ENCODE measurements around the gene DNAL4. TPM values are rescaled to one million over a fixed set of nuclear protein-coding genes. Genes with fewer than 3 reads are reported as not detected.

Gene DNAL4
- total RNA-seq, 1 donor from 2014 or later: 21.3 TPM

DNA sequence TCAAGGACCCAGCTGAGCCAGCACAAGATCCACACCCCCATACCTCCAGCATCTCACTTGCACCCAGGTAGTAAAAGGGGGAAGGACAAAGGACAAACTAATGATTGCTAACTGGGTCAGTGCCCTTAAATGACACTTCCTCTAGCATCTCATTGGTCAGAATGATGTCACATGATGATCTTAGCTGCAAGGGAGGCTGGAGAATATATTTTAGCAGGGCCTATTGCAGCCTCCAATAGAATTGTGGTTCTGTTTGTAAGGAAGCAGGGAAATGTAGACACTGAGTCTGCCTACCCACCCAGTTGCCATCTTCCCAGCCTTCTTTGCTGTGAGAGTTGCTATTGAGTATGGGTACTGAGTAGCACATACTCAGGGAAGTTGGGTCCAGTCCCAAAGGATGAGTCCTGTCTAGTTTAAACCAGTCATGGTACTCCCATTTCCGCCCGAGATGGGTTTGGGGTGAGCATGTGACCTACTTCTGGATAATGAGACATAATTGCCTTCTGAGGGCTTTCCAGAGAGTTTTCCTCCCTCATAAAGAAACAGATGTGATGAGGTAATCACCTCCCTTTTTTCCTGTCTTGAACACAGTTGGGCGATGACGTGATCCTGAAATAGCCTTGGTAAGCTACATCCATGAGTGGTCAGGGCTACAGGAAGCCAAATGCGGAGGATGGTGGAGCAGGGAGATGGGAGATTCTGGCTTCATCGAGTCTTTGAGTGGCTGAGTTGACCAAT, 5.5 kb upstream of the DNAL4 start:
- TF ChIP-seq, protein P1, sequence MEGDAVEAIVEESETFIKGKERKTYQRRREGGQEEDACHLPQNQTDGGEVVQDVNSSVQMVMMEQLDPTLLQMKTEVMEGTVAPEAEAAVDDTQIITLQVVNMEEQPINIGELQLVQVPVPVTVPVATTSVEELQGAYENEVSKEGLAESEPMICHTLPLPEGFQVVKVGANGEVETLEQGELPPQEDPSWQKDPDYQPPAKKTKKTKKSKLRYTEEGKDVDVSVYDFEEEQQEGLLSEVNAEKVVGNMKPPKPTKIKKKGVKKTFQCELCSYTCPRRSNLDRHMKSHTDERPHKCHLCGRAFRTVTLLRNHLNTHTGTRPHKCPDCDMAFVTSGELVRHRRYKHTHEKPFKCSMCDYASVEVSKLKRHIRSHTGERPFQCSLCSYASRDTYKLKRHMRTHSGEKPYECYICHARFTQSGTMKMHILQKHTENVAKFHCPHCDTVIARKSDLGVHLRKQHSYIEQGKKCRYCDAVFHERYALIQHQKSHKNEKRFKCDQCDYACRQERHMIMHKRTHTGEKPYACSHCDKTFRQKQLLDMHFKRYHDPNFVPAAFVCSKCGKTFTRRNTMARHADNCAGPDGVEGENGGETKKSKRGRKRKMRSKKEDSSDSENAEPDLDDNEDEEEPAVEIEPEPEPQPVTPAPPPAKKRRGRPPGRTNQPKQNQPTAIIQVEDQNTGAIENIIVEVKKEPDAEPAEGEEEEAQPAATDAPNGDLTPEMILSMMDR (IDR thresholded peaks at IDR 0.05): no peak
- intact Hi-C loops (cut with DNase I): no loop called here
- no peaks in the 10 kb centered on the region for H3K36me3 ChIP-seq
- no peaks in the 10 kb centered on the region for H3K4me1 ChIP-seq
- no peak overlapping the region for H3K27ac ChIP-seq
- DNase-seq (no peak), ATAC-seq (no peak)
- H3K27me3 ChIP-seq (ENCODE audit: low read depth): no peaks in the 10 kb centered on the region
- no peaks in the 10 kb centered on the region for H3K9me3 ChIP-seq
- no peak overlapping the region for H3K4me3 ChIP-seq

DNA sequence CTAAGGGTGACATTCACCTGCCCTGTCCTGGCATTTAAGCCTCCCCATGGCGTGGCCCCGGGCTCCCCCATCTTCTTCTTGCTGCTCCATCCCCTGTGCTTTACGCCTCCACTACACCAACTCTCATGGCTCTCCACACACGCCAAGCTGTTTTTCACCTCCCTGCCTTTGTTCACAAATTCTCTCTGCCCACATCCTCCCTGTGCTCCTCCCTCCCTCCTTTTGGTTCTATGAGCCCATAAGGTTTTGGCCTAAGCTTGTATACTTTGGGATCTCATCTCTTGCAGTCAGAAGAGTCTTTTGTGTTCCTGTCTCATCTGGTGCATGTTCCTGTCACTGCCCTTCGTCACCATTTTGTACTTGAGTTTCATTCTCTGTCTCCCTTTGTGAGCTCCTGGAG, 4.6 kb upstream of the DNAL4 start:
- Histone ChIP-seq H3K27me3 (ENCODE audit: low read depth) (no peaks in the 10 kb centered on the region), H3K9me3 (no peaks in the 10 kb centered on the region), H3K27ac (no peak overlapping the region), H3K36me3 (no peaks in the 10 kb centered on the region), H3K4me1 (no peaks in the 10 kb centered on the region), H3K4me3 (no peak overlapping the region)
- DNase-seq (no peak), ATAC-seq (no peak)
- TF ChIP-seq, protein P1 (IDR thresholded peaks at IDR 0.05): no peak
- intact Hi-C loops (cut with DNase I): no loop called here

DNA sequence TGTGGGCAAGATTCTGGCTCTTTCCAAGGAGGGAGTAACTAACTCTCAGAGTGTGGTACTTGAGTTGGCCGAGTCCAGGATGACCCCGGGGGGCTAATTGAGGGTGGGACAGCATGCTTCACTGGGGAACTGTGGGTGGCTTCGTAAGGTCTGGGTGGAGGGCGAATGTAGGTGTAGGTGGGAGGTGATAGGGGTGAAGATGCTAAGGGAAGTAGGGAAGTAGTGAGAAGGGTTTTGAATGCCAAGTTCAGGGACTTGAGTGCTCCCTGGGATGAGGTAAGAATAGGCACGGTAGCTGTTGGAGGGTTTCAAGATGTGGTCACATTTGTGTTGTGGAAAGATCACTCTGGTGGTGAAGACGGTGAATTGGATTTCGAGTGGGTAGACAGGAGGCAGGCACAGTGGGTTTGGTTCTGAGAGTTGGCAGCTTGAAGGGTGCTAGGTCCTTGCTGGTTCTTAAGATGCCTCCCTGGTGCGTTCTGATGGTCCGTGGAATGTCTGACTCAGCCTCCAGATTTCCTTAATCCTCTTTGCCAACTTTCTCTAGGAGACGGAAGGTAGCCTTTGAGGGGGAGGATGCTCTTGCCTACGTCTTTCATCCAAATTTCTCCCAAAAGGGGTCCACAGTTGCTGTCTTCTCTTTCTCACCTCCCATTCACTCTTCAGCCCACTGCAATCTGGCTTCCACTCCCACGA, 2.5 kb upstream of the DNAL4 start:
- Histone ChIP-seq H3K4me1 (peaks cover 8% of the 10 kb centered on the region), H3K27ac (no peak overlapping the region), H3K36me3 (no peaks in the 10 kb centered on the region), H3K9me3 (no peaks in the 10 kb centered on the region), H3K27me3 (ENCODE audit: low read depth) (no peaks in the 10 kb centered on the region), H3K4me3 (no peak overlapping the region)
- TF ChIP-seq, protein P1 (IDR thresholded peaks at IDR 0.05): no peak
- no peak for DNase-seq
- ATAC-seq: no peak
- intact Hi-C loops (cut with DNase I): no loop called here

DNA sequence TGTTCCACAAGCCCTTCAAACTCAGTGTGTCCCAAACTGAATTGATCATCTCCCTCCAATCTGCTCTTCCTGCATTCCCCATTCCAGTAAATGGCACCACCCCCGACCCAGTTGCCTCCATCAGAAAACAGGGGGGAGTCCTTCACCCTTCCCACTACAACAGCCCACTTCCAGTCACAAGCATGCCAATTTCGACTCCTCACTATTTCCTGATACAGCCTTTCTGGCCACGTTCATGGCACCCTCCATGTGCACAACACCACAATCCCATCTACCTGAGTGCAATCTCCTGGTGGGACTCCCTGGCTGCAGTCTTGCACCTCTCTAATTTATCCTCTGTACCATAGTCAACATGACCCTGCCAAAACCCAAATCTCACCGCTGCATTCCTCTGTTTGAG, 1.6 kb upstream of the DNAL4 start:
- TF ChIP-seq, protein P1 (IDR thresholded peaks at IDR 0.05): no peak
- no peak for DNase-seq

DNA sequence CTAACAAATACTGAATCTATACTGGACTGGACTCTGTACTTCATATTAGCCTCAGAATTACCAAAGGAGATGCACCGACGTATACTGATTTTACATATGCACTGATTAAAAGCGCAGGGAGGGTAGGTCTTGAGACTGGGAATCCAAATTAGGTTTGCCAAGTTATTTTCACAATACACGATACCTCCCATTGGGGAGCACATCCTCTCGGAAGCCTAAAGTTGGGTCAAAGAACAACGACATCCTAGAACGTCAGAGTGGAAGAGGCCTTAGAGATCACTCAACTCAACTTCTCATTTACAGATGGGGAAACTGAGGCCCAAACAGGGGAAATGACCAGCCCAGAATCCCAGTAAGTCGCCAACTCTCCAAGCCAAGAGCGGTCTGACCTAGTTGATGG, 626 bp downstream of the DNAL4 start:
- Histone ChIP-seq H3K4me1 (peaks cover 20% of the 10 kb centered on the region), H3K27me3 (ENCODE audit: low read depth) (no peaks in the 10 kb centered on the region), H3K36me3 (peaks cover 14% of the 10 kb centered on the region), H3K4me3 (peak overlapping the region; percentile 68), H3K27ac (peak overlapping the region; percentile 83), H3K9me3 (no peaks in the 10 kb centered on the region)
- intact Hi-C loops (cut with DNase I): no loop called here
- ATAC-seq: no peak
- TF ChIP-seq, protein P1 (IDR thresholded peaks at IDR 0.05): no peak
- no peak for DNase-seq

More for the DNA sequence above, 1.6 kb upstream of the DNAL4 start:
- H3K4me1 ChIP-seq: peaks cover 8% of the 10 kb centered on the region
- H3K36me3 ChIP-seq: peaks cover 3% of the 10 kb centered on the region
- H3K27me3 ChIP-seq (ENCODE audit: low read depth): no peaks in the 10 kb centered on the region
- ATAC-seq: no peak
- H3K27ac ChIP-seq: no peak overlapping the region
- no peaks in the 10 kb centered on the region for H3K9me3 ChIP-seq
- intact Hi-C loops (cut with DNase I): no loop called here
- no peak overlapping the region for H3K4me3 ChIP-seq
